OCI-LY7 (cell line): ENCODE results near the gene RNF146. TPM values are rescaled to one million over a fixed set of nuclear protein-coding genes. Genes with fewer than 3 reads are reported as not detected.
"Not testable (repeated sequence)": the region's sequence is repeated elsewhere in the genome, so short reads cannot be mapped to it uniquely, and the experiment has no call there.

Experiments used
- BruUV-seq: library from RNA; stranded (reverse); fragments of 400-500 nt; replicated peaks from 2 replicates; lab custom pipeline; 2021; lab: Mats Ljungman, UMichigan
- CTCF ChIA-PET: fragments of 300-600 bp; sonication (Branson Sonifier 250); formaldehyde crosslinking; loops from one replicate; lab custom pipeline; 2022; ENCODE audit warnings: antibody characterized with exemption; ENCODE audit not compliant: unreplicated experiment; lab: Charles Lee
- POLR2A ChIA-PET: fragments of 300-600 bp; sonication (Branson Sonifier 250); formaldehyde crosslinking; loops from one replicate; lab custom pipeline; 2022; ENCODE audit warnings: antibody characterized with exemption; lab: Charles Lee
- DNase-seq: peaks from one replicate; pipeline ENCODE4 v3.0.0-alpha.2; 2015; ENCODE audit warnings: low spot score
- H2AFZ ChIP-seq: fragments of 200-600 bp; sonication (generic), shearing (Covaris generic); 2 replicates; pipeline ENCODE4 v1.6.1; 2014; ENCODE audit warnings: mild to moderate bottlenecking, antibody characterized with exemption, low read length, moderate library complexity
- H3K27ac ChIP-seq: fragments of 200-600 bp; sonication (generic); 2 replicates; pipeline ENCODE4 v1.5.1; 2014; ENCODE audit warnings: mixed run types, low read depth, mild to moderate bottlenecking, moderate library complexity, low read length, inconsistent platforms; ENCODE audit not compliant: poor library complexity, severe bottlenecking
- H3K36me3 ChIP-seq: fragments of 200-600 bp; sonication (generic); 2 replicates; pipeline ENCODE4 v1.6.1; 2014; ENCODE audit warnings: mild to moderate bottlenecking, antibody characterized with exemption, low read length, moderate library complexity, mixed read lengths; ENCODE audit not compliant: insufficient read depth
- H3K4me1 ChIP-seq: fragments of 200-600 bp; sonication (generic); 2 replicates; pipeline ENCODE4 v1.5.1; 2014; ENCODE audit warnings: mild to moderate bottlenecking, low read length; ENCODE audit not compliant: insufficient read depth, poor library complexity, severe bottlenecking
- H3K4me2 ChIP-seq: fragments of 200-600 bp; sonication (generic); 2 replicates; pipeline ENCODE4 v1.6.1; 2014; ENCODE audit warnings: mild to moderate bottlenecking, low read length
- H3K4me3 ChIP-seq: fragments of 200-600 bp; sonication (generic); 2 replicates; pipeline ENCODE4 v1.5.1; 2014; ENCODE audit warnings: mild to moderate bottlenecking, low read depth, low read length; ENCODE audit not compliant: poor library complexity, severe bottlenecking
- H3K79me2 ChIP-seq: fragments of 200-600 bp; sonication (generic); 2 replicates; pipeline ENCODE4 v1.6.1; 2016; ENCODE audit warnings: low read depth, mild to moderate bottlenecking, low read length, moderate library complexity, mixed read lengths; ENCODE audit not compliant: insufficient read depth
- H3K9me2 ChIP-seq: fragments of 200-600 bp; sonication (generic); 2 replicates; pipeline ENCODE4 v1.6.1; 2016; ENCODE audit warnings: mild to moderate bottlenecking, low read length, mixed read lengths; ENCODE audit not compliant: insufficient read depth
- H3K9me3 ChIP-seq: fragments of 200-600 bp; sonication (generic); 2 replicates; pipeline ENCODE4 v1.6.1; 2014; ENCODE audit warnings: mild to moderate bottlenecking, mixed run types, low read length, mixed read lengths
- H4K20me1 ChIP-seq: fragments of 200-600 bp; sonication (generic); 2 replicates; pipeline ENCODE4 v1.6.1; 2014; ENCODE audit warnings: mild to moderate bottlenecking, antibody characterized with exemption, low read length, moderate library complexity, mixed read lengths; ENCODE audit not compliant: insufficient read depth
- CTCF ChIP-seq: fragments of 200-600 bp; sonication (generic); conservative IDR thresholded peaks from 2 replicates; pipeline ENCODE4 v1.5.1; 2014; ENCODE audit warnings: mild to moderate bottlenecking, antibody characterized with exemption, low read length, moderate library complexity, mixed read lengths
- EZH2phosphoT487 ChIP-seq: fragments of 200-600 bp; sonication (generic); IDR thresholded peaks from 2 replicates; pipeline ENCODE4 v1.6.1; 2018; ENCODE audit warnings: low read depth, borderline replicate concordance, mild to moderate bottlenecking, mixed run types, antibody characterized with exemption, low read length, moderate library complexity, mixed read lengths
- intact Hi-C: fragments of 100-400 bp; cut with micrococcal nuclease; formaldehyde crosslinking; loops from one replicate; pipeline ENCODE4 v1.10.0; 2022; ENCODE audit not compliant: unreplicated experiment
- total RNA-seq, 2 experiments: library from RNA; depleted of rRNA in 1 of 2; stranded (reverse); fragments of >200 nt in 1 of 2; shearing (Covaris generic) in 1 of 2; gene quantifications; 2 replicates each; pipeline ENCODE4 v1.2.3, GENCODE V29; 2014 to 2022

RNF146 gene
- total RNA-seq, 2 experiments from 2014 or later: 11.1 to 26.3 TPM

GRCh38 chr6:127319686-127320085 is 53.0 kb downstream of the RNF146 start:
- Histone ChIP-seq H4K20me1 (no peaks in the 10 kb centered on the region), H3K4me2 (no peak overlapping the region), H3K27ac (no peak overlapping the region), H3K9me3 (no peaks in the 10 kb centered on the region), H3K9me2 (no peaks in the 10 kb centered on the region), H3K36me3 (peaks cover 7% of the 10 kb centered on the region; the same call in 1 of the 2 replicates), H3K79me2 (no peaks in the 10 kb centered on the region), H3K4me3 (no peak overlapping the region), H2AFZ (no peak overlapping the region), H3K4me1 (no peaks in the 10 kb centered on the region)
- intact Hi-C loops: no loop called here
- BruUV-seq: no TSS peak
- TF ChIP-seq EZH2phosphoT487 (no peak), CTCF (no peak)
- CTCF ChIA-PET: no interaction called here
- POLR2A ChIA-PET: interaction anchor here (1.1 to 1.3 kb wide), 3 partner anchors 8 to 34 kb away, joined by 3 to 4 read pairs (median 3); no protein-coding TSS in a partner anchor
- DNase-seq: no peak

GRCh38 chr6:127328043-127328609 is 61.5 kb downstream of the RNF146 start:
- no peak overlapping the region for H3K4me2 ChIP-seq
- H3K79me2 ChIP-seq: no peaks in the 10 kb centered on the region
- H2AFZ ChIP-seq: no peak overlapping the region
- no peak for DNase-seq
- TF ChIP-seq EZH2phosphoT487: no peak
- no peak for TF ChIP-seq CTCF
- H3K36me3 ChIP-seq: peaks cover 27% of the 10 kb centered on the region; the same call in 1 of the 2 replicates
- no peaks in the 10 kb centered on the region for H3K9me2 ChIP-seq
- no peaks in the 10 kb centered on the region for H3K9me3 ChIP-seq
- no peaks in the 10 kb centered on the region for H3K4me1 ChIP-seq
- H3K4me3 ChIP-seq: no peak overlapping the region
- no peaks in the 10 kb centered on the region for H4K20me1 ChIP-seq
- BruUV-seq: no TSS peak
- ChIA-PET CTCF (interaction anchor here (0.9 kb wide), 1 partner anchor 62 kb away, joined by 3 read pairs; no protein-coding TSS in a partner anchor), POLR2A (interaction anchor here (0.6 to 1.1 kb wide), 3 partner anchors 9 to 1279 kb away, joined by 3 to 4 read pairs (median 3); no protein-coding TSS in a partner anchor)
- intact Hi-C loops: no loop called here
- no peak overlapping the region for H3K27ac ChIP-seq

- ChIA-PET CTCF (interaction anchor here (1.2 kb wide), 1 partner anchor 65 kb away, joined by 6 read pairs; the partner anchor contains the start of gene RNF146), POLR2A (interaction anchor here (1.0 to 1.4 kb wide), 4 partner anchors 11 to 208 kb away, joined by 3 to 4 read pairs (median 4); no protein-coding TSS in a partner anchor)
- H3K9me2 ChIP-seq, H3K4me1 ChIP-seq, H3K36me3 ChIP-seq, BruUV-seq, H3K9me3 ChIP-seq, DNase-seq, H3K27ac ChIP-seq, H4K20me1 ChIP-seq, H3K4me3 ChIP-seq, H3K4me2 ChIP-seq, H2AFZ ChIP-seq, intact Hi-C loops, H3K79me2 ChIP-seq: not testable (repeated sequence)
These were observed 64.6 kb downstream of the RNF146 start for GRCh38 chr6:127331256-127331655.
